ENCODE results near the gene B4GALNT1.
A peak's percentile ranks its signal among the peaks of the same experiment; 100 is the strongest.

B4GALNT1 gene

DNA sequence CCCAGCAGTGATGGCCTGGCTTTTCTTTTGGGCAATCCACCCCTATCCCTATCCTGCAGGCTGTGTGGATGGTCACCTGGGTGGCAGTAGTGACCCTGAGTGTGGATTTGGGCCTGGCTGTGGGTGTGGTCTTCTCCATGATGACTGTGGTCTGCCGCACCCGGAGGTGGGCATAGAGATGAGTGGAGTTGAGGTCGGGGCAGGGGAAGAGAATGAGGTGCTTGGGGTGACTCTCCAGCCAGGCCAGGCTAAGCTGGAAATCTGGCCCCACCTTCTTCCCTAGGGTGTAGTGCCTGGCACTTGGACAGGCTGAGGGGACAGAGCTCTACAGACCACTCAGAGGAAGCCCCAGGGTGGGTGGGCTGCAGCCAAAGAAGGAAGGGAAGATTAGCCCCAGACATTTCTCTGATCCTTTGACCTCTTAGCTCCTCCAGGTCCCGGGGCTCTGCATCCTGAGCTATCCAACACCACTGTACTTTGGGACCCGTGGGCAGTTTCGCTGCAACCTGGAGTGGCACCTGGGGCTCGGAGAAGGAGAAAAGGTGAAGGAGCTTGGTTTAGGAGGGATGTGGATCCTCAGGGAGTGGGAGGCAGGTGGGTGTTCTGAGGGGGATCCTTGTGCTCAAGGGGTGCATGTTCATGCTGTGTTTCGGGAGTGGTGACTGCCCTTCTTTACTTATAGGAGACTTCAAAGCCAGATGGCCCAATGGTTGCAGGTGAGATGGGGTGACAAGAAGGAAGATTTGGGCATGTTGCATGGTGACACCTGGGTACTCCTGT, 8.4 kb downstream of the B4GALNT1 start:
- no peak overlapping the region for H3K27ac ChIP-seq
- TF ChIP-seq, protein P1, sequence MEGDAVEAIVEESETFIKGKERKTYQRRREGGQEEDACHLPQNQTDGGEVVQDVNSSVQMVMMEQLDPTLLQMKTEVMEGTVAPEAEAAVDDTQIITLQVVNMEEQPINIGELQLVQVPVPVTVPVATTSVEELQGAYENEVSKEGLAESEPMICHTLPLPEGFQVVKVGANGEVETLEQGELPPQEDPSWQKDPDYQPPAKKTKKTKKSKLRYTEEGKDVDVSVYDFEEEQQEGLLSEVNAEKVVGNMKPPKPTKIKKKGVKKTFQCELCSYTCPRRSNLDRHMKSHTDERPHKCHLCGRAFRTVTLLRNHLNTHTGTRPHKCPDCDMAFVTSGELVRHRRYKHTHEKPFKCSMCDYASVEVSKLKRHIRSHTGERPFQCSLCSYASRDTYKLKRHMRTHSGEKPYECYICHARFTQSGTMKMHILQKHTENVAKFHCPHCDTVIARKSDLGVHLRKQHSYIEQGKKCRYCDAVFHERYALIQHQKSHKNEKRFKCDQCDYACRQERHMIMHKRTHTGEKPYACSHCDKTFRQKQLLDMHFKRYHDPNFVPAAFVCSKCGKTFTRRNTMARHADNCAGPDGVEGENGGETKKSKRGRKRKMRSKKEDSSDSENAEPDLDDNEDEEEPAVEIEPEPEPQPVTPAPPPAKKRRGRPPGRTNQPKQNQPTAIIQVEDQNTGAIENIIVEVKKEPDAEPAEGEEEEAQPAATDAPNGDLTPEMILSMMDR (conservative IDR thresholded peaks at IDR 0.05), result no peak

- TF ChIP-seq, protein P1 (conservative IDR thresholded peaks at IDR 0.05), result no peak
- H3K27ac ChIP-seq, result no peak overlapping the region
These were observed 9.1 kb downstream of the B4GALNT1 start for GRCh38 chr12:57623811-57624390.

- TF ChIP-seq, protein P1 (conservative IDR thresholded peaks at IDR 0.05), result no peak
These were observed 9.6 kb downstream of the B4GALNT1 start for GRCh38 chr12:57623385-57623784.

GRCh38 chr12:57622293-57623245, 10.4 kb downstream of the B4GALNT1 start:
- TF ChIP-seq, protein P1 (conservative IDR thresholded peaks at IDR 0.05), result no peak
- H3K27ac ChIP-seq, result no peak overlapping the region; the same call in 1 of the 2 replicates

More at GRCh38 chr12:57623385-57623784, 9.6 kb downstream of the B4GALNT1 start:
- H3K27ac ChIP-seq, result no peak overlapping the region

- TF ChIP-seq, protein P1 (conservative IDR thresholded peaks at IDR 0.05), result peak; percentile 98
These were observed 11.3 kb downstream of the B4GALNT1 start for GRCh38 chr12:57621497-57622292.

DNA sequence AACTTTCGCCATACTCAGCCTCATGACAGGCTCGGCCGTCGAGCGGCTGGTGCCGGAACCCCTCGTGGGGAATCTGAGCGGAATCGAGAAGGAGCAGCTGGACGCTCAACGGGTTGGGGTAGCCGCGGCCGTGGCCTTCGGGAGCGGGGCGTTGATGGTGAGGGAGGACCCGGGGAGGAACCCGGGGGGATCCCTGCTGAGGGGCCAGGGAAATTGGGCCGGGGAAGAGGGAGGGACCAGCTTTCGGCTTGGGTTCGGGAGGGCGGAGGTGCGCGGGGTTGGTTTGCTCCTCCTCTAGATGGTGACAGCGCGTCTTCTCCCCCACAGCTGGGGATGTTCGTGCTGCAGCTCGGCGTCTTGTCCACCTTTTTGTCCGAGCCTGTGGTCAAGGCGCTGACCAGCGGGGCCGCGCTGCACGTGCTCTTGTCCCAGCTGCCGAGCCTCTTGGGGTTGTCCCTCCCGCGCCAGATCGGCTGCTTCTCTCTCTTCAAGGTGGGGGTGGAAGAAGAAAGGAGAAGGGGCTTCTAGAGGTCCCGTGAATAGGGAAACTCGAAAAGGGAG, 12.0 kb downstream of the B4GALNT1 start:
- H3K27ac ChIP-seq, result peak overlapping the region; percentile 46; the same call in 1 of the 2 replicates
- TF ChIP-seq, protein P1 (conservative IDR thresholded peaks at IDR 0.05), result no peak

More at GRCh38 chr12:57621497-57622292, 11.3 kb downstream of the B4GALNT1 start:
- peak overlapping the region; percentile 46; the same call in 1 of the 2 replicates for H3K27ac ChIP-seq

Measured in VCaP (cell line).